ENCODE results near the gene TCF19.
"Not testable (repeated sequence)": the region's sequence is repeated elsewhere in the genome, so short reads cannot be mapped to it uniquely, and the experiment has no call there.

The TCF19 gene

GRCh38 chr6:31162463-31163165 is 4.2 kb downstream of the TCF19 start:
- no peak for DNase-seq

GRCh38 chr6:31163922-31164321 is 5.5 kb downstream of the TCF19 start:
- DNase-seq, result no peak

GRCh38 chr6:31164475-31165063 is 6.2 kb downstream of the TCF19 start:
- DNase-seq, result not testable (repeated sequence)

GRCh38 chr6:31165064-31165832 is 6.9 kb downstream of the TCF19 start:
- not testable (repeated sequence) for DNase-seq

GRCh38 chr6:31165986-31166385 is 7.6 kb downstream of the TCF19 start:
- no peak for DNase-seq

- DNase-seq, result no peak
These were observed 10.2 kb downstream of the TCF19 start for GRCh38 chr6:31168606-31169005.

- no peak for DNase-seq
These were observed 10.9 kb downstream of the TCF19 start for GRCh38 chr6:31169123-31169857.

- not testable (repeated sequence) for DNase-seq
These were observed 11.6 kb downstream of the TCF19 start for GRCh38 chr6:31169858-31170599.

- DNase-seq, result no peak
These were observed 12.2 kb downstream of the TCF19 start, which contains the start of gene POU5F1 for GRCh38 chr6:31170600-31170881. POU5F1 (minus strand) TSS chr6:31170682; CDS start chr6:31170620, 62 bp downstream.

GRCh38 chr6:31170987-31171671 is 12.7 kb downstream of the TCF19 start:
- DNase-seq, result no peak

GRCh38 chr6:31171931-31172905 is 13.8 kb downstream of the TCF19 start:
- DNase-seq, result no peak

- no peak for DNase-seq
These were observed 14.6 kb downstream of the TCF19 start for GRCh38 chr6:31172973-31173384.

GRCh38 chr6:31173406-31173805 is 15.0 kb downstream of the TCF19 start:
- no peak for DNase-seq

GRCh38 chr6:31174378-31174777 is 16.0 kb downstream of the TCF19 start:
- DNase-seq, result no peak

GRCh38 chr6:31175971-31176370 is 17.6 kb downstream of the TCF19 start:
- DNase-seq, result no peak

- DNase-seq, result no peak
These were observed 20.0 kb downstream of the TCF19 start for GRCh38 chr6:31178143-31179041.

GRCh38 chr6:31179042-31179386 is 20.6 kb downstream of the TCF19 start:
- no peak for DNase-seq

- no peak for DNase-seq
These were observed 21.5 kb downstream of the TCF19 start for GRCh38 chr6:31179896-31180295.

GRCh38 chr6:31180500-31180899 is 22.1 kb downstream of the TCF19 start:
- no peak for DNase-seq

- DNase-seq, result not testable (repeated sequence)
These were observed 24.9 kb downstream of the TCF19 start for GRCh38 chr6:31183287-31183686.

All from NCI-H510A treated with DMSO at 0.1 percent for 48 hours (cell line).